SH-SY5Y (cell line): ENCODE data around the gene STXBP3.

Experiments
- GATA2 ChIP-seq: IDR thresholded peaks from 2 replicates; pipeline ENCODE4 v1.6.1; 2011; ENCODE audit warnings: mild to moderate bottlenecking, low read depth, low read length
- GATA3 ChIP-seq: IDR thresholded peaks from 2 replicates; pipeline ENCODE4 v1.6.1; 2011; ENCODE audit warnings: low read depth, mild to moderate bottlenecking, low read length, moderate library complexity

- no peak for TF ChIP-seq GATA3
- TF ChIP-seq GATA2: no peak
Measured at GRCh38 chr1:108725906-108726305, 20.6 kb upstream of the STXBP3 start.
